ENCODE data around the gene PTPRN2.

GRCh38 chr7:158265743-158266080 is 321.9 kb downstream of the PTPRN2 start:
- TF ChIP-seq CTCF (IDR thresholded peaks at IDR 0.05) (no peak), POLR2A (IDR thresholded peaks at IDR 0.05) (no peak), POLR2AphosphoS5 (IDR thresholded peaks at IDR 0.05) (no peak)
